KMS-11 (cell line): ENCODE measurements around the gene TM9SF4.

Experiments used
- H2AFZ ChIP-seq: fragments of 200-600 bp; sonication (generic); 2 replicates; pipeline ENCODE4 v1.6.1; 2016; ENCODE audit warnings: antibody characterized with exemption, mixed run types, low read depth
- H3K27ac ChIP-seq: fragments of 200-600 bp; sonication (generic); 2 replicates; pipeline ENCODE4 v1.6.1; 2016; ENCODE audit warnings: mild to moderate bottlenecking, mixed run types
- H3K27me3 ChIP-seq: fragments of 200-600 bp; sonication (generic); 2 replicates; pipeline ENCODE4 v1.6.1; 2017; ENCODE audit warnings: mild to moderate bottlenecking, low read depth, mixed run types, moderate library complexity; ENCODE audit not compliant: insufficient read depth
- H3K36me3 ChIP-seq: fragments of 200-600 bp; sonication (generic); 2 replicates; pipeline ENCODE4 v1.6.1; 2017; ENCODE audit warnings: mild to moderate bottlenecking, mixed run types; ENCODE audit not compliant: insufficient read depth
- H3K4me1 ChIP-seq: fragments of 200-600 bp; sonication (generic); 2 replicates; pipeline ENCODE4 v1.6.1; 2016; ENCODE audit warnings: mild to moderate bottlenecking, low read depth, mixed run types; ENCODE audit not compliant: poor library complexity, severe bottlenecking
- H3K4me2 ChIP-seq: fragments of 200-600 bp; sonication (generic); 2 replicates; pipeline ENCODE4 v1.7.0; 2016; ENCODE audit warnings: mild to moderate bottlenecking, mixed run types
- H3K4me3 ChIP-seq: fragments of 200-600 bp; sonication (generic); IDR thresholded peaks from 2 replicates; pipeline ENCODE4 v1.6.1; 2017; ENCODE audit warnings: low read depth, low read length, mixed read lengths; ENCODE audit not compliant: insufficient read depth
- H3K79me2 ChIP-seq: fragments of 200-600 bp; sonication (generic); 2 replicates; pipeline ENCODE4 v1.6.1; 2016; ENCODE audit warnings: low read depth, mixed run types; ENCODE audit not compliant: insufficient read depth
- H3K9ac ChIP-seq: fragments of 200-600 bp; sonication (generic); 2 replicates; pipeline ENCODE4 v1.6.1; 2016; ENCODE audit warnings: mild to moderate bottlenecking, mixed run types
- H4K20me1 ChIP-seq: fragments of 200-600 bp; sonication (generic); 2 replicates; pipeline ENCODE4 v1.6.1; 2016; ENCODE audit warnings: mild to moderate bottlenecking, mixed run types; ENCODE audit not compliant: insufficient read depth
- TF ChIP-seq, protein P1 (sequence below): fragments of 200-600 bp; sonication (generic); conservative IDR thresholded peaks from 2 replicates; pipeline ENCODE4 v1.6.1; 2017; ENCODE audit warnings: low read depth, mild to moderate bottlenecking, antibody characterized with exemption, low read length, moderate library complexity, mixed read lengths

Gene TM9SF4

DNA sequence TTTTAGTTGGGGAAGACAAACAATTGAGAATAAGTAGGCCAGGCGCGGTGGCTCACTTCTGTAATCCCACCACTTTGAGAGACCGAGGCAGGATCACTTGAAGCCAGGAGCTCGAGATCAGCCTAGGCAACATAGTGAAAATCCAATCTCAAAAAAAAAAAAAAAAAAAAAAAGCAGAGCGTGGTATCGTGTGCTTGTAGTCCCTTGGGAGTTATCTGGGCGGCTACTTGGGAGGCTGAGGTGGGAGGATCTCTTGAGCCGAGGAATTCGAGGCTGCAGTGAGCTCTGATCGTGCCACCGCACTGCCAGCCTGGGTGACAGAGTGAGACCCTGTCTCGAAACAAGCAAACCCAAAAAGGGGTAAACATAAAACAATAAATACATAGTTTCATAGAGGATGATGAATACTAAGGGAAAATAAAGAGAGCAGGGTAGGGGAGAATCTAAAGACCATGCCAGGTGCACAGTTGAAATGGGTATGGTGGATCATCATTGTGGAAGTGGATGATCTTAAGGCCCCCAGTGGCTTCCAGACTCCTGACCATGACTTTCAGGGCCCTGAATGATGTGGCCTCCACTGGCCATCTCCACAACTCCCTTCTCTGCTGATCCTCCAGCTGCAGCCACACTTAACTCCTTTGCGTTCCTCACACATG, 99.1 kb downstream of the TM9SF4 start:
- TF ChIP-seq, protein P1, sequence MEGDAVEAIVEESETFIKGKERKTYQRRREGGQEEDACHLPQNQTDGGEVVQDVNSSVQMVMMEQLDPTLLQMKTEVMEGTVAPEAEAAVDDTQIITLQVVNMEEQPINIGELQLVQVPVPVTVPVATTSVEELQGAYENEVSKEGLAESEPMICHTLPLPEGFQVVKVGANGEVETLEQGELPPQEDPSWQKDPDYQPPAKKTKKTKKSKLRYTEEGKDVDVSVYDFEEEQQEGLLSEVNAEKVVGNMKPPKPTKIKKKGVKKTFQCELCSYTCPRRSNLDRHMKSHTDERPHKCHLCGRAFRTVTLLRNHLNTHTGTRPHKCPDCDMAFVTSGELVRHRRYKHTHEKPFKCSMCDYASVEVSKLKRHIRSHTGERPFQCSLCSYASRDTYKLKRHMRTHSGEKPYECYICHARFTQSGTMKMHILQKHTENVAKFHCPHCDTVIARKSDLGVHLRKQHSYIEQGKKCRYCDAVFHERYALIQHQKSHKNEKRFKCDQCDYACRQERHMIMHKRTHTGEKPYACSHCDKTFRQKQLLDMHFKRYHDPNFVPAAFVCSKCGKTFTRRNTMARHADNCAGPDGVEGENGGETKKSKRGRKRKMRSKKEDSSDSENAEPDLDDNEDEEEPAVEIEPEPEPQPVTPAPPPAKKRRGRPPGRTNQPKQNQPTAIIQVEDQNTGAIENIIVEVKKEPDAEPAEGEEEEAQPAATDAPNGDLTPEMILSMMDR, result no peak
- peaks cover 42% of the 10 kb centered on the region for H3K4me1 ChIP-seq
- peaks cover 61% of the 10 kb centered on the region for H3K79me2 ChIP-seq
- peak overlapping the region; percentile 95; the same call in 1 of the 2 replicates for H3K9ac ChIP-seq
- peak overlapping the region; percentile 54; the same call in 1 of the 2 replicates for H3K27ac ChIP-seq
- peak overlapping the region; percentile 97 for H3K4me2 ChIP-seq
- peak overlapping the region; percentile 84; the same call in 1 of the 2 replicates for H2AFZ ChIP-seq
- no peaks in the 10 kb centered on the region for H3K36me3 ChIP-seq
- H3K4me3 ChIP-seq, result no peak overlapping the region
- H3K27me3 ChIP-seq, result no peaks in the 10 kb centered on the region
- no peaks in the 10 kb centered on the region for H4K20me1 ChIP-seq

DNA sequence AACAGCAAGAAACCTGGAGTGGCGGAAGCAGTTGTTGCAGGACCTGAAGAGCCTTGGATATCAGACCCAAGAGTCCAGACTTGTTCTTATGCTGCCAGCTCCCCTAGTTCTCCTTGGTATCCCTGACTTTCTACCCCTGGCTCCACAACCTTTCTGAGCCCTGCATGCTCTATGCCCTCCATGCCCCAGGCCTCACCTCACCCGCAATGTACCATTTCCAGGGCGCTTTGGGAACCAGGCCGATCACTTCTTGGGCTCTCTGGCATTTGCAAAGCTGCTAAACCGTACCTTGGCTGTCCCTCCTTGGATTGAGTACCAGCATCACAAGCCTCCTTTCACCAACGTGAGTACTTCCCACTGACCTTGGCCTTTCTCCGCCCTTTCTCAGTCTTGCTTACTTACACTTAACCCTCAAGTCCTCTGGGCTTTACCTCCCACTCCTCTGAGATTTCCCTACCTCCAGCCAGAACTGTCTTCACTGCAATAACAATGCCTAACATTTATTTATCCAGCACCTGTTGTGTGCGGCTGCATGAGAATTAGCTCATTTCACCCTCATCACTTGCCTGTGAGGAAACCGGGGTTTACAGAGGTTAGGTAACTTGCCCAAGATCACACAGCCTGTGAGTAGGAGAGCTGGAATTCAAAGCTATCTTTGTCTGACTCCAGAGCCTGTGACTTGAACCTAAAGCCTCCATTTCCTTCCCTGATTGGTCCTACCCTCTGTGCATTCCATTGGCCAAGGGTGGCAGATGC, 100.5 kb downstream of the TM9SF4 start:
- Histone ChIP-seq H3K27me3 (no peaks in the 10 kb centered on the region), H3K27ac (no peak overlapping the region), H3K4me1 (peaks cover 28% of the 10 kb centered on the region), H3K4me2 (no peak overlapping the region), H4K20me1 (no peaks in the 10 kb centered on the region), H2AFZ (no peak overlapping the region), H3K4me3 (no peak overlapping the region), H3K36me3 (no peaks in the 10 kb centered on the region), H3K9ac (no peak overlapping the region), H3K79me2 (peaks cover 47% of the 10 kb centered on the region)
- TF ChIP-seq, protein P1, result no peak

DNA sequence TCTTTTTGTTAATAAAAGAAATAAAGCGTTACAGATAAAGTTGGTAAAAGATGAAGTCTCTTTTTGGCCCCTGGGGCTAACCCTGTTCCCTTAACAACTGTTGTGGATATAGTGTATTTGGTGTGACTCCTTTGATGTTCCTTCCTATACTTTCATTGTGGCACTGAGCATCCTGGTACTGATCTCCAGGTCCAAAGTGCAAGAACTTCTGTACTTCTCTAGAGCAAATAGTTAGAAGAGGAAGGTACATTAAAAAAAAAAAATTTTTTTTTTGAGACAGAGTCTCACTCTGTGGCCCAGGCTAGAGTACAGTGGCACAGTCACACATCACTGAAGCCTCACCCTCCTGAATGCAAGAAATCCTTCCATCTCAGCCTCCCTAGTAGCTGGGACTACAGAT, 104.4 kb downstream of the TM9SF4 start:
- Histone ChIP-seq H3K4me1 (peaks cover 7% of the 10 kb centered on the region), H3K79me2 (peaks cover 11% of the 10 kb centered on the region; the same call in 1 of the 2 replicates), H4K20me1 (no peaks in the 10 kb centered on the region), H3K27me3 (no peaks in the 10 kb centered on the region), H2AFZ (no peak overlapping the region), H3K4me3 (no peak overlapping the region), H3K36me3 (no peaks in the 10 kb centered on the region; the same call in 1 of the 2 replicates), H3K9ac (no peak overlapping the region), H3K4me2 (no peak overlapping the region), H3K27ac (no peak overlapping the region)
- TF ChIP-seq, protein P1, result no peak

DNA sequence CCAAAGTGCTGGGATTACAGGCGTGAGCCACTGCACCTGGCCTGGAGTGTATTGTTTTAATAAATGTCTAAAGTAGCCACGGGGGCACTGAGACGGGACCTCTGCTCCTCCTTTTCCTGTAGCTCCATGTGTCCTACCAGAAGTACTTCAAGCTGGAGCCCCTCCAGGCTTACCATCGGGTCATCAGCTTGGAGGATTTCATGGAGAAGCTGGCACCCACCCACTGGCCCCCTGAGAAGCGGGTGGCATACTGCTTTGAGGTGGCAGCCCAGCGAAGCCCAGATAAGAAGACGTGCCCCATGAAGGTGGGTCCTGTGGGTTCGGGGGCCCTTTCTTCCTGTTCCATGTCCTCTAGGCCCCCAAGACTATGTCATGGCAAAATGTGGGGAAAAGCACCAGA, 105.6 kb downstream of the TM9SF4 start:
- Histone ChIP-seq H2AFZ (no peak overlapping the region), H3K4me2 (no peak overlapping the region), H3K4me1 (no peaks in the 10 kb centered on the region), H3K27ac (no peak overlapping the region), H3K27me3 (no peaks in the 10 kb centered on the region), H3K4me3 (no peak overlapping the region), H3K36me3 (peaks cover 5% of the 10 kb centered on the region; the same call in 1 of the 2 replicates), H3K79me2 (no peaks in the 10 kb centered on the region), H3K9ac (no peak overlapping the region), H4K20me1 (no peaks in the 10 kb centered on the region)
- TF ChIP-seq, protein P1, result no peak
